Raji (cell line): ENCODE measurements around the gene OASL.
A peak's percentile ranks its signal among the peaks of the same experiment; 100 is the strongest.

Experiments
- POLR2A ChIP-seq: IDR thresholded peaks from 2 replicates; pipeline ENCODE4 v1.6.1; 2011; ENCODE audit warnings: low read depth, low read length, control low read depth; ENCODE audit not compliant: insufficient read depth

OASL gene, protein sequence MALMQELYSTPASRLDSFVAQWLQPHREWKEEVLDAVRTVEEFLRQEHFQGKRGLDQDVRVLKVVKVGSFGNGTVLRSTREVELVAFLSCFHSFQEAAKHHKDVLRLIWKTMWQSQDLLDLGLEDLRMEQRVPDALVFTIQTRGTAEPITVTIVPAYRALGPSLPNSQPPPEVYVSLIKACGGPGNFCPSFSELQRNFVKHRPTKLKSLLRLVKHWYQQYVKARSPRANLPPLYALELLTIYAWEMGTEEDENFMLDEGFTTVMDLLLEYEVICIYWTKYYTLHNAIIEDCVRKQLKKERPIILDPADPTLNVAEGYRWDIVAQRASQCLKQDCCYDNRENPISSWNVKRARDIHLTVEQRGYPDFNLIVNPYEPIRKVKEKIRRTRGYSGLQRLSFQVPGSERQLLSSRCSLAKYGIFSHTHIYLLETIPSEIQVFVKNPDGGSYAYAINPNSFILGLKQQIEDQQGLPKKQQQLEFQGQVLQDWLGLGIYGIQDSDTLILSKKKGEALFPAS

DNA sequence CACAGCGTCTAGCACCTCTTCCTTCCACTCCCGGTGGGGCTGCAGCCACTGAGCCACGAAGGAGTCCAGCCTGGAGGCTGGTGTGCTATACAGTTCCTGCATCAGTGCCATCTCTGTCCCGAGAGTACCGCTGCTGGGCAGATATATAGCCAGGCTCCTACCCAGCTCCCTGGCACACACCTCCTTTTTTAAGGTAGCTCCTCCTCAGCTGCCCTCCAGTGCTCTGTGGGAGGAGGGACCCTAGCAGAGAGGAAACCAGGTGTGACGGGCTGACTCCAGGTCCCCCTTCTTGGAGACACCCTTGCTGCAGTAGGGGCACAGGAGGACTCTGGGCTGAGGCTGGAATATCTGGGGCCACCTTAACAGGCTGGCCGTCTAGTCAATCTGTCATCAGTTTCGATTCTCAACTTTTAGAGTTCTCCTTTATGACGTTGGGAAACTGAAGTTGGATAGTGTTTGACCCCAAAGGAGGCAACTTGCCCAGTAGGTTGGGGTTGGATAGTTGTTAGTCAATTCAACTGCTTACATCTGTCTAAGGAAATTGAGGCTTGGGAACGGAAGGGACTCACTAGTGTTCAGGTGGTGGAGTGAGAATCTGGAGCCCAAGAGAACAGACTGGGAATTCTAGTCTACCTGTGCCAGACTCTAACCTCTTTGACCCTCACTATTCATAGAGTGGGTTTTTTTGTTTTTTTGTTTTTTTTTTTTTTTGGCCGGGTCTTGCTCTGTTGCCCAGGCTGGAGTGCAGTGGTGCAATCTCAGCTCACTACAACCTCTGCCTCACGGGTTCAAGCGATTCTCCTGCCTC, at the start of gene OASL:
OASL (minus strand) TSS at position 386 of the 808 bp plus-strand sequence; CDS start at position 111, 275 bp downstream.
- peak; percentile 42; the same call in 1 of the 2 replicates for TF ChIP-seq POLR2A

DNA sequence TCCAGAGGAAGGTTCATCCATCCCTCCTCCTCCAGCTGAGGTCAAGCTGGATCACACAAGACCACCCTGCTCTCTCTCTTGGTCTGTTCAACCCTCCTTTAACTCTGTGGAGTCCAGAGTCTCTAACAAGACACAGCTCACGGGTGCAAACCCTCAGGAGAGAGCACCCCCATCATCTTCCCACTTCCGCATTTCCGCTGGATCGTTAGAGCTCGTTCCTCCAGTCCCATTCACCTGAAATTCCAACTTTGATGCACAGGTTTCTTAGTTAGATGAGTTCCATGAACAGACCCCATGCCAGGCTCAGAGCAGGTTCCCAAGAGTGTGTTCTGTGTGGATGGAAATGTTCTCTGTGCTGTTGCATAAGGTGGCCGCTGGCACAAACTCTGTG, 49.1 kb upstream of the OASL start:
- TF ChIP-seq POLR2A, result no peak

DNA sequence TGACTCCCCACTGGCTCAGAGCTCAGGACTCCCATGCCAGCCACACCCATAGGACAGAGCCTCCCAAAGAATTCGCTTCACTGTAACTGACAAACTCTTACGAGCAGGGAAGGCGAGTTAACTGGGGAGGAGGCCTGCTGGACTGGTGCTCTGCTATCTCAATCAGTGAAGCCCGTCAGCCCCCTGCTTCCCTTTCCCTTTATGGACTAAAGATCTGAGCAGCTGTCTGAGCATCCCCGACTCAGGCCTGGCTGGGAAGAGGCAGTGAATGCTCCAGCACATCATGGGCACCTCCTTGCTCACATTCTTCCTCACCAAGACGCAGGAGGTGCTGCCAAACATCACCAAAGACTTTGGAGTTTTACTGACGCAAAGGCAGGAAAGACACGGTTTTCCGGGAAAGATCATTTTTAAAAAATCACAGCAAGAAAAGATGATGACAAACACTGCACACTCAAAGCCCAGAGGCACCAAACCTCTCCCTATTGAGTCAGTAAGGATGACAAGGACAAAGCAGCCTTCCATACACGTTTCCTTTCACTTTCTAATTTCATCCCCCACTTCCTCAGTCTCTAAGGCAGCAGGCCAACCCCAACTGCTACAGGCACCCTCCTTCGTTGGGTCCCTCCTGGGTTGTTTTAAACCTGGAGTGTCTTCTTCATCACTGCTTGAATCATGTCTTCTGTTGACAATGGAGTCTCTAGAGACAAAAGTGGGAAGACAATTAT, 48.6 kb upstream of the OASL start:
- TF ChIP-seq POLR2A, result no peak

DNA sequence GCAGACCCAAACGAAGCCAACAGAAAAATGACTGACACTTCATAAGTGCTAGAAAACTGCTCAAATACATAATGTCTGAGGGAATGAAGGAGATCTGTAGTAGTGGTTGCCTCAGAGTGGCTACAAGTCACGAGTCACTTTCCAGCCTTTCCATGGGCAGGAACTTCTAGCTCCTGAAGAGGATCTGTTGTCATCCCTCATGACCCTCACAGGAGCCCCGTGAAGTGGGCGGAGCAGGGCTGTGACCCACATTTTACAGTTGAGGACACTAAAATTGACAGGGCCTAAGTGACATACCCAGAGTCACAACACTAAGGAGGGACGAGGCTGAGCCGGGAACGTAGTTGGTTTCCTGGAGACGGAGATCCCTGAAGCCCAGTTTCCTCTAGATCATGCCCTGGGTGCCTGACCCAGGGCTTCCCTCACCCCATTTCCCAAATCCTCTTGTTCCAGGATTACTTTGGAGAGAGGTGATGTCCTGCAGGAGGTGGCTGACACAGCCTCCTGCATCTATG, 47.8 kb upstream of the OASL start:
- no peak for TF ChIP-seq POLR2A

GRCh38 chr12:121085506-121086353, 46.7 kb upstream of the OASL start:
- no peak for TF ChIP-seq POLR2A

GRCh38 chr12:121085069-121085468, 46.0 kb upstream of the OASL start:
- no peak for TF ChIP-seq POLR2A

GRCh38 chr12:121084229-121084628, 45.2 kb upstream of the OASL start:
- TF ChIP-seq POLR2A, result no peak

DNA sequence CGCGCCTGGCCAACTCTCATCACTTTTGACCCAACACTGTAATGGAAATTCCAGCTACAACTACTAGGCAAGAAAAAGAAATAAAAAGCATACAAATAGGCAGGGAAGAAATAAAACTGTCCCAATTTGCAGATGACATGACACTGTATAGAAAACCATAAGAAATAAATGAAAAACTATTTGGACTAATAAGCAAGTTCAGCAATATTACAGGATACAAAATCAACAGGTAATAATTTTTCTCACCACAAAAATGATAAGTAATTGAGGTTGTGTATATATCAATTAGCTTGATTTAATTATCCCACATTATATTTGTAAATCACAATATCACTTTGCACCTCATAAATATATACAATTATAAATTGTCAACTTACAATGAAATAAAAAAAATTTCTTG, 41.9 kb upstream of the OASL start:
- no peak for TF ChIP-seq POLR2A

DNA sequence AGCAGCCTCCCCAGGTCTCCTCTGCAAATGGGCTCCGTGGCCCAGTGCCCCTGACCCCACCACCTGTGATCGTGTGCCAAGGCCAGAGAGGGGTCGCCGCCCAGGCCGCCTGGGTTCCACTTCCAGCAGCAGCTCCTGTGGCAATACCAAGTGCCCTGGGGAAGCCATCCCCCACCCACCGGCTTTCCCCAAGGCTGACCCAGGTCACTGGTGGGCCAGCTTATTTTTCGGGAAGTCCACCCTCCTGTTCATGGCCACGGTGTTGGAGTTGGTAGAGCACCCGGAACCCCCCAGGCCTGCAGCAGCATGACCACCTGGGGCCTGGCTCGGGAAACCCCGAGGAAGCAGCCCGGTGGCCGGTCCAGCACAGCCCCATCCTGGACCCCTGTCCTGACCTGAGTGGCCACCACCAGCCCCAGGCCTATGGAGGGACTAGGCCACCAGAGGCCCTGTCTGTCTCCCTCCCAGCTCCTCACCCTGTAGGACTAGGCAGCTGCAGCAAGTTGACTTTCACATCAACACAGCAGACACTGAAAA, 40.8 kb upstream of the OASL start:
- TF ChIP-seq POLR2A, result no peak

DNA sequence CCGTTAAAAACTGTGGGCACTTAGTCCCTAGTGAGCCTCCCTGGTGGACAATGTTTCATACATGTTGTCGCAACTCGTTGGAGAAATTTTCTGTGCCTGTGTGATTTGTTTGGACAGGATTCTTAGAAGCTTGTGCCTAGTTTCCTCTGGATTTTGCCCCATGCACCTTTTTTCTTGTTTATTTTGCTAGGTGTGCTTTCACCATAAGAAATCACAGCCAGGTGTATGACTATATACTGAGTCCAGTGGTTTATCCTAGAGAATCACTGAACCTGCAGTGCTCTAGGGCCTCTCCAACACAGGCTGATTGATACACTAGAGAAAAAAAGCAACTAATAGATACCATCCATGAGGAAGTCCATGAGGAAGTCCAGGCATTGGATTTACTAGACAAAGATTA, 33.1 kb upstream of the OASL start:
- TF ChIP-seq POLR2A, result no peak

- no peak for TF ChIP-seq POLR2A
Measured at GRCh38 chr12:121069206-121069605, 30.2 kb upstream of the OASL start.

GRCh38 chr12:121065345-121065744, 26.3 kb upstream of the OASL start:
- TF ChIP-seq POLR2A, result no peak

DNA sequence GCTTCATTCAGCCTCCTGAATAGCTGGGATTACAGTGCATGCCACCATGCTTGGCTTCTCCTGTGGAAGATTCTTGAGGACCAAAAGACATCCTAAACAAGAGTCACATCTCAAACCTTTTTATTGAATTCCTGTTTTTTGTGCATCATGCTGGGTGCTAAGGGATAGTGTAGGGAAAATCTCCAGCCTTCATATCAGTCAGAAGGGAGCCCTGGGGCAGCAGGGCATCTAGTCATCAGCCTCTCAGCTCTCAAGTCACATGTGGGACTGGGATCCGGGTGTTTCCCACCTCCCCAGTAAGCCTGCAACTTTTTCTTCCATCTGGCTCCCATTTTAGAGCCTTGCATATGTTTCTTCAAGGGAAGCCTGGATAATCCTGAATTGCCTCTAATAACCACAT, 25.1 kb upstream of the OASL start:
- no peak for TF ChIP-seq POLR2A
